Stimulated activated CD4-positive, alpha-beta T cell treated with anti-CD3 and anti-CD28 coated beads, Interleukin-15, amount 100 ng/mL, for 24 hours (primary cell): ENCODE data around the gene CYREN.

ENCODE experiments used
- DNase-seq: peaks from one replicate; pipeline ENCODE4 v3.0.0-alpha.2; 2020

Gene CYREN

GRCh38 chr7:135195968-135196629, 25.6 kb upstream of the CYREN start:
- DNase-seq = no peak

DNA sequence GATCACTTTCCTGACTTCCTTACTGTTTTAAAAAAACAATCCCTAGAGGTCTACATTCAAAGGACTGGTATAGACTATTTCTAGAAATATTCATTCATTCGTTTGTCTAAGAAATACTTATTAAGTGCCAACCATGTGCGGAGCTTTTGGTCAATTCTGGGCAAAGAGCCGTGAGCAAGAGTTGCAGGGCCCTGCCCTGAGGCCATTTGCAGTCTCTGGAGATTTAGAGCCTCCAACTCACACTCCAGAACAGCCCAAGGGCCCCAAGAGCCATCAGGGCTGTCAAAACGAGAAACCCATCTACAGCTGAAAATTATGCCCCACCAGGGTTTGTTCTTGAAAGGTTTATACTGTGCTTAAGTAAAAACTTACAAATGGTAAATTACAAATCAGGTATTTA, 24.6 kb upstream of the CYREN start:
- DNase-seq = no peak

- DNase-seq = no peak
These were observed 24.1 kb upstream of the CYREN start for GRCh38 chr7:135194494-135195095.

- no peak for DNase-seq
These were observed 23.1 kb upstream of the CYREN start for GRCh38 chr7:135193615-135194081.

DNA sequence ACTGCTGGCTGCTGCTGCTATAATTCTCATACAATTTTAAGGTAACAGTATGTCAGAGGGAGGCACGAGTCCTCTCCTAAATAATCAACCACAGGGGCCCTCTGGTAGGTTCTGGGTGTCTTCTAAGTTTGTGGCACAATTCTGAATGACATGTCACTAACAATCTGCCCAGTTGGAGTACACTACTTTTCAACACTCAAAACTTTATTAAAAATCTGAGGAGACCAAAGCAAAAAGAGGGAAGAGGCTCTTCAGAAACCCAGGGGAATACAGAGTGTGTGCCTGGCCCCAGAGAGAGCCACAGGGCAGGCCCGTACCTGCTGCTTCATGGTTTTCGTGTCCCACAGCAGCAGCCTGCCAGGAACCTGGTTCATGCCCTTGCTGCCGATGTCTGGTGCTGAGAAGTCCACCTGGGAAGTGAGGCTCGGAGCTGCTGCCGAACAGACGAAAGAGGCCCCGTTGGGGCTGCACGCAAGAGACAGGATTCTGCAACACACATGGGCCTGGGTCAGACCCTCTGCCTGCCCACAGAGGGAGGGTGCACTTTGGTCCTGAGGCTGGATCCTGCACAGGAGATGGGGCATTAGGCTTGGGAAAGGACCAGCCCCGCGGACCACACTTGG, 22.5 kb upstream of the CYREN start:
- no peak for DNase-seq

DNA sequence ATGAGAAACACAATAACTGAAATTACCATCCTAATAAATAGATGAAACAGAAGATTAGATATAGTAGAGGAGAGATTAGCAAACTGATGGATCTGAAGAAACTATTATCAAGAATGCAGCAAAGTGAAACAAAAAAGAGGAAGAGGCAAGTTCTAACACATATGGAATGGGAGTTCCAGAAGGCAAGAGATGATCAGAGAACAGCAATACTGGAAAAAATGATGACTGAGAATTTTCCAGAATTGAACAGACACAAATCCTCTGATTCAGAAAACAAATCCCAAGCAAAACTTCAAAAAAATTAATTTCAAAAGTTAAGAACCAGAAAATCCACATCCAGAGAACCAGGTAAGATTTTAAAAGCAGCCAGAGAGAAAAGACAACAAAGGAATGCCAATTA, 20.2 kb upstream of the CYREN start:
- no peak for DNase-seq

DNA sequence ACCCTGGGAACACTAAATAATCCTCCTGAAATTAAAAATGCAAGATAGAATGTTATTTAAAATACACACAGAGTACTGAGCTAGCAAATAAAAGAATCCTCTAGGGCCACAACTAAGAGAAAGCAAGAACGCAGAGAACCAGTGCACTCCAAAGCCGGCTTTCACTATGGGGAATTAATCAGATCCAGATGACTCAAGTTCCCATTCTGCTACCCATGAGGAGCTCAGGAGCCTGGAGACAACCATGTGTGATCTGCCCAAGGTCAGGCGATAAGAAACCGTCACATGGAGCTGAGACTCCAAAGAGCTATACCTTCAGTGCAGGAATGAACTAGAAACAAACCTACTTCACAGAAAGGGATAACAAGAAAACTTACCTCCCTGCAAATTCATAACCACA, 19.5 kb upstream of the CYREN start:
- no peak for DNase-seq

DNA sequence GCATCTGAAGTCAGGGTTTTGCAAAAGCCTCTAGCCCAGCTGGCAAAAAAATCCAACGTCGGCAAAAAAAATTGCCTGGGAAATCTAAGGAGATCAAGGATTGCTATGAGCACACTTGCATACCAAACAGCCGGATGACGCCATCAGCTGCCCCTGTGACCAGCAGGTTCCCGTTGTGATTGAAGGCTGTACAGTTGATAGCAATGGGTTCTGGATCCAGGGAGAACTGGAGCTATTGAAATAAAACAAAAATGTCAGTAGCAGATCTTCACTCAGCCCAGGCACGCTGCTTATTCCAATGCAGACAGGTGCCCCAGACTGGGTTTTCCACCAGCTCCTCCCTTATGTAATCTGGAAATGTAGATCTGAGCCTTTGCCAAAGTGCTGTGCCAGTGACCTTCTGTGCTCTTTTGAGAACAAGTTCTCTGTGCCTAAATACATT, 18.7 kb upstream of the CYREN start:
- no peak for DNase-seq

GRCh38 chr7:135188298-135188984, 17.9 kb upstream of the CYREN start:
- DNase-seq = no peak

- DNase-seq = no peak
These were observed 16.3 kb upstream of the CYREN start for GRCh38 chr7:135186841-135187253.

DNA sequence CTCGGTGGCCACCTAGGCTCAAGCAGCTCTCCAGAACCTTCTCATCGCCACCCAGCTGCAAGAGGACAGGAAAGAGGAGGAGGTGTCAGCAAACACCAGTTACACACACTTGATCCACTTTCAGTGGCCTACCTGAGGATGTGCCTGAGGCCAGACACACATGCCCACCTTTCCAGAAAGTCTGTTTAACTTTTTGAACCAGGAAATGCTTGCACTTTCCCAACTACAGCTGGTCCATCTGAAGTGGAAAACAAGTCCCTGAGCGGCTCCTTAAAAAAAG, 15.7 kb upstream of the CYREN start:
- DNase-seq = no peak

GRCh38 chr7:135185471-135186260, 15.2 kb upstream of the CYREN start:
- DNase-seq = no peak

- DNase-seq = no peak
These were observed 13.8 kb upstream of the CYREN start for GRCh38 chr7:135184254-135184841.

DNA sequence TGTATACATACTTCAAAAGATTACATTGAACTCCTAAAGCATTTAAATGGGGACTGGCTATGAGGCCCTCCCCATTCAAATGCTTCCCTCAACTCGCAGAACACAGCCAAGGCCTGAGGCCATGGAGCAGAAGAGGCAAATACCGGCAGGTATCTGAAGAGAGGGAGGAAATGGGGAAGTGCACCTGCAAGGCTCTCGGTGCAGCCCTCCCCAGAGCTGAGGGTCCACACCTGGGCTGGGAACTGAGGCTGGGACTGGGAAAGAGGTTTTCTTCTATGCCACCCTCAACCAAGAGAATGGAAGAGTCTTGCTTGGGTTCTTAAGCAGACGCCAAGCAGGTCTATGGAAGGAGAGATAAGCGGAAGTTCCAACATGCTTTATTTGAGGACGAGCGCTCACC, 13.0 kb upstream of the CYREN start:
- no peak for DNase-seq

GRCh38 chr7:135181929-135182678, 11.6 kb upstream of the CYREN start:
- no peak for DNase-seq

DNA sequence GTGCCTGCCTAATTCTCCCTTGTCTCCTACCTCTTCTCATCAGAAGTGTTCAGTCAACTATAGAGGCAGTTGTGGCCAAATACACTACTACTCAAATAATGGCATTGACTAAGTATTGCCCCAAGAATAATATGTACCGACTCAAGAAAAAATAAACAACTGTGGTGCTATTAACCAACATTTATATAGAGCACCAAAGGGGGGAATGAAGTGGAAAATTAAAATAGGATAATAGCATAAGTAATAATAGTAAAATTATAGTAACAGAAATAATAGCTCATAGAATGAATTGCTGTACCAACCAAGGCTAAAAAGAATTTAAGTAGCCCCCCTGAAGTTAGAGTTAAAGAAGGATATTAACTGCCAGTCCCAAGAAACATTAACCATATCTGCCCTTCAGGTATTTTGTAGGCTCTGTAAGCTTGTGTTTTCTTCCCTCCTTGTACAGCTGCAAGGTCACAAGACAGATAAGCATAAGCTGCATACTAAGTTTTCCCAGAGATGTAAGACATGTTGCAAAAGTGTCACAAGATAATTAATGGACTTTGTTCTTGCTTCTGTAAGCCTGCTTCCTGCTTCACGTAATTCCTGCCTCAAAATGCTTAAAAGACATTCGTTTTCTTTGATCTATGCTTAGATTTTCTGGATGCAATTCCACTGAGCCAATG, 10.9 kb upstream of the CYREN start:
- no peak for DNase-seq

- no peak for DNase-seq
These were observed 9.6 kb upstream of the CYREN start for GRCh38 chr7:135180122-135180521.

- DNase-seq = no peak
These were observed 8.9 kb upstream of the CYREN start for GRCh38 chr7:135179321-135179925.

- DNase-seq = no peak
These were observed 7.9 kb upstream of the CYREN start for GRCh38 chr7:135178364-135178763.

GRCh38 chr7:135177028-135177696, 6.7 kb upstream of the CYREN start:
- no peak for DNase-seq
